ENCODE data around the gene ELF2. TPM values are rescaled to one million over a fixed set of nuclear protein-coding genes. Genes with fewer than 3 reads are reported as not detected.

The ELF2 gene
- total and polyA plus RNA-seq, 2 experiments from 2014 or later, result 33.1 to 46.9 TPM

GRCh38 chr4:139196462-139196861 is 19.4 kb upstream of the ELF2 start:
- Histone ChIP-seq H3K27ac (no peak overlapping the region), H3K4me1 (ENCODE audit: insufficient read depth) (no peaks in the 10 kb centered on the region), H3K9me2 (replicated peaks; ENCODE audit: insufficient read depth) (no peaks in the 10 kb centered on the region), H3K36me3 (replicated peaks; ENCODE audit: insufficient read depth, low read depth) (no peaks in the 10 kb centered on the region), H3K4me3 (no peak overlapping the region), H3K79me2 (no peaks in the 10 kb centered on the region), H3K4me2 (no peak overlapping the region), H2AFZ (no peak overlapping the region), H3K9me3 (ENCODE audit: low read depth) (no peaks in the 10 kb centered on the region), H4K20me1 (ENCODE audit: insufficient read depth, poor library complexity, severe bottlenecking) (no peaks in the 10 kb centered on the region), H3K27me3 (no peaks in the 10 kb centered on the region)
- DNase-seq (ENCODE audit: low spot score), result no peak
- TF ChIP-seq CTCF (IDR thresholded peaks at IDR 0.05; ENCODE audit: poor library complexity) (no peak), EZH2 (IDR thresholded peaks at IDR 0.05; ENCODE audit: borderline replicate concordance) (no peak), EZH2phosphoT487 (IDR thresholded peaks at IDR 0.05; ENCODE audit: low read depth, severe bottlenecking, unreplicated experiment) (no peak)
- WGBS (ENCODE audit: low lambda C conversion rate, missing lambda C conversion rate), result 85% methylated on average over 3 of the region's 3 CpGs

GRCh38 chr4:139191373-139191772 is 14.4 kb upstream of the ELF2 start:
- 92% methylated on average over 2 of the region's 2 CpGs for WGBS (ENCODE audit: low lambda C conversion rate, missing lambda C conversion rate)
- Histone ChIP-seq H3K9me3 (ENCODE audit: low read depth) (no peaks in the 10 kb centered on the region), H4K20me1 (ENCODE audit: insufficient read depth, poor library complexity, severe bottlenecking) (no peaks in the 10 kb centered on the region), H3K9me2 (replicated peaks; ENCODE audit: insufficient read depth) (no peaks in the 10 kb centered on the region), H3K4me1 (ENCODE audit: insufficient read depth) (no peaks in the 10 kb centered on the region), H3K4me2 (no peak overlapping the region), H3K4me3 (no peak overlapping the region), H3K27me3 (no peaks in the 10 kb centered on the region), H2AFZ (no peak overlapping the region), H3K79me2 (no peaks in the 10 kb centered on the region), H3K36me3 (replicated peaks; ENCODE audit: insufficient read depth, low read depth) (no peaks in the 10 kb centered on the region), H3K27ac (no peak overlapping the region)
- TF ChIP-seq CTCF (IDR thresholded peaks at IDR 0.05; ENCODE audit: poor library complexity) (no peak), EZH2 (IDR thresholded peaks at IDR 0.05; ENCODE audit: borderline replicate concordance) (no peak), EZH2phosphoT487 (IDR thresholded peaks at IDR 0.05; ENCODE audit: low read depth, severe bottlenecking, unreplicated experiment) (no peak)
- no peak for DNase-seq (ENCODE audit: low spot score)

- 79% methylated on average over 7 of the region's 7 CpGs for WGBS (ENCODE audit: low lambda C conversion rate, missing lambda C conversion rate)
- DNase-seq (ENCODE audit: low spot score), result no peak
Observed at GRCh38 chr4:139189972-139190371, 13.0 kb upstream of the ELF2 start.

More at GRCh38 chr4:139189972-139190371, 13.0 kb upstream of the ELF2 start:
- Histone ChIP-seq H4K20me1 (ENCODE audit: insufficient read depth, poor library complexity, severe bottlenecking) (no peaks in the 10 kb centered on the region), H3K79me2 (no peaks in the 10 kb centered on the region), H3K36me3 (replicated peaks; ENCODE audit: insufficient read depth, low read depth) (no peaks in the 10 kb centered on the region), H3K4me3 (no peak overlapping the region), H2AFZ (no peak overlapping the region), H3K27ac (no peak overlapping the region), H3K4me1 (ENCODE audit: insufficient read depth) (no peaks in the 10 kb centered on the region), H3K27me3 (no peaks in the 10 kb centered on the region), H3K9me3 (ENCODE audit: low read depth) (no peaks in the 10 kb centered on the region), H3K9me2 (replicated peaks; ENCODE audit: insufficient read depth) (no peaks in the 10 kb centered on the region), H3K4me2 (no peak overlapping the region)
- TF ChIP-seq CTCF (IDR thresholded peaks at IDR 0.05; ENCODE audit: poor library complexity), result no peak
- TF ChIP-seq EZH2phosphoT487 (IDR thresholded peaks at IDR 0.05; ENCODE audit: low read depth, severe bottlenecking, unreplicated experiment), result no peak
- TF ChIP-seq EZH2 (IDR thresholded peaks at IDR 0.05; ENCODE audit: borderline replicate concordance), result no peak

Data from hepatocyte (in vitro differentiated cells).